RCC 7860 (cell line): ENCODE data around the gene KIF23.
"Not testable (repeated sequence)": the region's sequence is repeated elsewhere in the genome, so short reads cannot be mapped to it uniquely, and the experiment has no call there.

Experiments used
- DNase-seq: peaks from one replicate; pipeline ENCODE4 v3.0.0-alpha.2; 2015; ENCODE audit warnings: low spot score
- FAIRE-seq: peaks from 2 replicates; lab custom pipeline; 2012; peaks lifted over from hg19 to GRCh38; lab: Jason Lieb, UNC

Gene KIF23

DNA sequence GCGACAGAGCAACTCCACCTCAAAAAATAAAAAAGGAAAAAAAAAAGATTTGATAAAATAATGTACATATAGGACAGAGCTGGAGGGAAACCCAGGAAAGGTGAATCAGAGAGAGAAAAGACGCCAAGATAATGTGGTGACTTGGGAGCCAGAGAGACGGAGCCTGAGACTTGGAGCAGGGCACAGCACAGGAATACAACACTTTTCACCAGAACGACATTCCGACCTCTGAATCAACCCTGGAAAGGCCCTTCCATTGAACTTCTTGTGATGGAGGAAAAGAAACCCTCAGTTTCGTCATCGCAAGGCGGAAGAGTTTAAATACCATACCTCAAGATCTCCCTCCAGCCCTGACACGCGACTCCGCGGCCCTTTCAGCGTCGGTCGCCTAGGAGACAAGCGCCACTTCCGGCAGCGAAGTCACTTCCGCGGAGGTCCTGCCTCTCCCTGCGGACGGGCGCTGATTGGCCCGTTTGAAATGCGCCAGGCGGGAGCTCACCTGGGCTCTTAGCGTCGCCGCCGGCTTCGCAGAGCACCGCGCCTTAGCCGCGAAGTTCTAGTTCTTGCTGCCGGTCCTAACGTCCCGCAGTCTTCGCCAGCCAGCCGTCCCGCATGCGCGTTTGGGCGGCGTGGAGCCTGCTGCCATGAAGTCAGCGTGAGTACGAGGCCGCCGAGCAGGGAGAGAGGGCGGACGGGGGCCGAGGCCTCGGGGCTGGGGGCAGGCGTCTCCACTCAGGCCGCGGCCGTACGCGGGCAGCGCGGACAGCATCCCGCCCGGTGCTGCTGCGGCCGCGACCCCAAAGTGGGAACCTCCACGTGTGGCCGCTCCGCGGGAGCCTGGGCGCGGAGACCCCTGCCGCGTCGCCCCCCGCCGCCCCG, at the start of gene KIF23:
Gene KIF23 (plus strand): TSS at position 528 of the 879 bp plus-strand sequence. CDS start 117 bp downstream, at position 645.
- DNase-seq (peak; percentile 85), FAIRE-seq (peak; percentile 78)

DNA sequence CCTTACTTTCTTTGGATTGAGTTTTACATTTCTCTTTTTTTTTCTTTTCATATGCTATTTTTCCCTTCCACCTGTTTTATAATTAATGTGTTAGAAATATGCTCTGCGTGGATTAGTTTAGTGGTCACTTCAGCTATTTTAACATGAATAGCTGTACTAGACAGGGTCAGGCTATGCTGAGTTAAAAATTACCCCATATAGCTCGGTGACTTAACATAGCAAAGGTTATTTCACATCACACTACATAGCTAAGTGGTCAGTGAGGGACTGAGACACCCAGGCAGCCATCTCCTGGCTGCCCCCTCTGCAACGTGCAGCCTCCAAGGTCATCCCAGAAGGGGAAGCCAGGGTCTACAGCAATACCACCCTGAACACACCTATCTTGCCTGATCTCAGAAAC, 46.9 kb upstream of the KIF23 start:
- FAIRE-seq, result no peak
- DNase-seq, result no peak

DNA sequence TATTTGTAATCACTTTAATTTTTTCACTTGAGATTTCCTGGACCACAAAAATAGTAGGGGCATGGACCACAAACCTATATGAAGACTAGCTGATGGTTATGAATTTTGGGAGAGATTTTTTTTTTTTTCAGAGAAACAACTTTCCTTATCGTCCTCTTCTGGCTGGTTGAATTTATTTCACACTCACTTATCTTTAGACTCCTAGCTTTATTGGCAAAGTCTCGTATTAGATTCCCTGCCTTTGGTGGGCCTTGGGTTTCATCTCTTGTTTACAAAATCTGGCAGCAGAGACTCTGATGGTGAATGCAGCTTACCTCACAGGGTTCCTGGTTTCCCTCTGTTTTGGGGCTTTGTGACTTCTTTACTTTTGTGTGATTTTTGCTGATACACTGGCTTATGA, 44.5 kb upstream of the KIF23 start:
- no peak for DNase-seq
- no peak for FAIRE-seq

DNA sequence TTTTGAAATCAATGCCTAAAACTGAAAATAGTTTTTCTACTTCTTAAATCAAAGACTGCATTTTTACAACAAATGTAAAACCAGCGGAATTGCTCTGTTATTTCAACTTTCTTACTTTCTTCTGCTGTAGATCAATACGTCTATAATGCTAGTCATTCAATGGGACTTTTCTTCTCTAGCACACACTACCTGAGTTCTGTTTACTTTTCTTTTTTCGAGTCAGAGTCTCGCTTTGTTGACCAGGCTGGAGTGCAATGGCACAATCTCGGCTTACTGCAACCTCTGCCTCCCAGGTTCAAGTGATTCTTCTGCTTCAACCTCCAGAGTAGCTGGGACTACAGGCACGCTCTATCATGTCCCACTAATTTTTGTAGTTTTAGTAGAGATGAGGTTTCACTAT, 40.7 kb upstream of the KIF23 start:
- DNase-seq, result no peak
- FAIRE-seq, result no peak

GRCh38 chr15:69375151-69375790, 38.9 kb upstream of the KIF23 start:
- DNase-seq (no peak), FAIRE-seq (no peak)

DNA sequence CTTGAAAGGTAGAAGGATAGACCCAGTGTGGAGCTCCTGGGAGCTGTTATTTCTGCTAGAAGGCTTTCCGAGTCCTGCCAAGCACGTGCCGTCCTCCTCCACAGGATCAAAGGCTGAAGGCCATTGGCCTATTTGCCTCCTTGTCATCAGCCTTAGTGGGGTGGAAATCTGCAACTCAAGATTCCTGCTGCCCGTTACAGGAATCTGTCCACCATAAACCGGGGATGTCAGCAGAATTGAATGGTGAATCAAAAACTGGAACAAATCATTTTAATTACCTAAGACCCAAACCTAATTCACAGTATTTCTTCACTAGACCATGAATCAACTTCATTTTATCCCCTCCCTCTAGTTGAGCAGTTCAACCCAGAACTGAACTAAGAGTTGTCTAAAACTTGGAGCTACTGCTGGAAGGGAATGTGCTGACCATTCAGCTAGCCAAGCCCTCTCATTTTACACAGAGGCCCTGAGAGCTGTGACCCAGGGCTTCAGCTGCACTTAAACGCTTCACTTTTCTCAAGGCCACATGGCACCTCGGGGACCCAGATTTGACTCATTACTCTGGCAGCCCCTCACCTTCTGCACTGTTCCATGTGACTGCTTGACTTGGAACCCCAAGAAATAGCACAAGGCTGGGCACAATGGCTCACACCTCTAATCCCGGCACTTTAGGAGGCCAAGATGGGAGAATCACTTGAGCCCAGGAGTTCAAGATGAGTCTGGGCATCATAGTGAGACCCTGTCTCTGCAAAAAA, 36.8 kb upstream of the KIF23 start:
- FAIRE-seq (no peak), DNase-seq (no peak)

GRCh38 chr15:69380100-69380725, 33.9 kb upstream of the KIF23 start:
- no peak for DNase-seq
- FAIRE-seq, result no peak

DNA sequence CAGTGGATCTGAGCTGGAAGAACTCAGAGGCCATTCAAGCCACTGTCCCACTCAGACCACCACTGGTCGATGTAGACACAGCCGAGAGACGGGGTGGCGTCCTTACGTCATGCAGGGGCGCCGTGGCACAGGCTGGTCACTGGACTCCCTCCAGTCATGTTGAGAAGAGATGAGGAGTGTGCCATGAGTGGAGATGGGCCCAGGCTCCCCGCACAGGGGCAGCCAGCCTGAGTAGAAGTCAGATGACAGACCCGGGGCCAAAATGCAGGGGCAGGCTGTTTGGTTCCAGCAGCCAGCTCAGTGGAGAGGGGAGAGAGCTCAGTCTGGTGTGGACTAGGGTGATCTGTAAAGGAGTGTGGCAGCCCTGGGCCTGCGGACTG, 33.4 kb upstream of the KIF23 start:
- DNase-seq (no peak), FAIRE-seq (no peak)

GRCh38 chr15:69382176-69382575, 32.0 kb upstream of the KIF23 start:
- DNase-seq, FAIRE-seq: not testable (repeated sequence)

GRCh38 chr15:69384066-69384465, 30.1 kb upstream of the KIF23 start:
- not testable (repeated sequence) for FAIRE-seq, DNase-seq

DNA sequence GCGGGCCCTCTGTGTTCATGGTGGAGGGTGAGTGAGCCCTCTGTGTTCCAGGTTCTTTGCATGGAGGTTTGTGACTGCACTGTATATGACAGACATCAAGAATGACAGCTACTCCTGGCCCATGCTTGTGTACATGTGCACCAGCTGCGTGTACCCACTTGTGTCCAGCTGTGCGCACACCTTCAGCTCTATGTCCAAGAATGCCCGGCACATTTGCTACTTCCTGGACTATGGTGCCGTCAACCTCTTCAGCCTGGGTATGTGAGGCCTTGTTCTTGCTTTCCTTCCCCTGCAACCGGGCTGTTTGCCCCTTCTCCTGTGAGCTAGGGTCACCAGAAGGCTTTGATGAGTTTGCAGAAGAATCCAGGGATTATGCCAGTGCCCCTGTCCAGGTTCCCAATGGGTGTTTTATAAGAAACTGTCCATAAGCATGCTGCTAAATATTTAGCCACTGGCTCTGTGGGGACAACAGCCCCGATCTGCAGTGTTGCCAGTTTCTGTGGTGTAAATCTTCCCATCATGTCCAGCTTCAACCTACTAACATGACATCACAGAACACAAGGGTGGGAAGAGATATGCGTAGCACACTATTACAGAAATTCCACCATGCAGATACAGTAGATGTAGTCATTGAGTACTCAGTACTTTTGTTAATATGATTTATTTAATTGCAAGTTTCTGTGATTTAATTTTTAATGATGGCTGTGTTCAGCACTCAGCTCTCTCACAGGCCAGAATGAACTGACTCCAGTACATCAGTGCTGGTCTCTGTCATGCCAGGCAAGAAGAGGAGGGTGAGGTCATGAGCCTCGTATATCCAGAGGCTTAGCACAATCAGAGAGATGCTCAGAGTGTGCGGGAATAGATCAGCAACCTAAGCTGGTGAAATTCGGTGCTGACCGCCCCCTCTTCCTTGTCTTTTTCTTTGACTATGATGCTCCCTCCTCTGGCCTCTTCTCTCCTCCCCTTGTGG, 29.2 kb upstream of the KIF23 start:
- no peak for DNase-seq
- FAIRE-seq, result no peak

GRCh38 chr15:69385831-69386230, 28.3 kb upstream of the KIF23 start:
- no peak for FAIRE-seq

DNA sequence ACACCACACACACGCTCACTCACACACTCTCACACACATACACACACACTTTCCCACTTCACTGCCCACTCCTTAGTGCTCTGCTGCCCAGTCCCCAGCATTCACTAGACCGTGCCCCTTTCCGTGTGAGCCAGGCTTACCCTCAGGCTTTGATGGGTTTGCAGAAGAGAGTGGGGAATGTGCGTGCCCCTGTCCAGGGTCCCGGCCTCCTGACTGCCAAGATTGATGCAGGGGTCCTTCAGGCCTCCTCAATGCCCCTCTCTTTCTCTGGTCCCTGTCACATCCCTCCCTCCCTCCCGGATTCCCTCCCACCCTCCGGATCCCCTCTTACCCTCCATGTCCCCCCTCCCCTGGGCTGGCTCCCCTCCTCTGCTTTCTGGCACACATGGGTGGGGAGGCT, 27.9 kb upstream of the KIF23 start:
- DNase-seq, result no peak
- FAIRE-seq, result no peak

More at GRCh38 chr15:69385831-69386230, 28.3 kb upstream of the KIF23 start:
- no peak for DNase-seq

DNA sequence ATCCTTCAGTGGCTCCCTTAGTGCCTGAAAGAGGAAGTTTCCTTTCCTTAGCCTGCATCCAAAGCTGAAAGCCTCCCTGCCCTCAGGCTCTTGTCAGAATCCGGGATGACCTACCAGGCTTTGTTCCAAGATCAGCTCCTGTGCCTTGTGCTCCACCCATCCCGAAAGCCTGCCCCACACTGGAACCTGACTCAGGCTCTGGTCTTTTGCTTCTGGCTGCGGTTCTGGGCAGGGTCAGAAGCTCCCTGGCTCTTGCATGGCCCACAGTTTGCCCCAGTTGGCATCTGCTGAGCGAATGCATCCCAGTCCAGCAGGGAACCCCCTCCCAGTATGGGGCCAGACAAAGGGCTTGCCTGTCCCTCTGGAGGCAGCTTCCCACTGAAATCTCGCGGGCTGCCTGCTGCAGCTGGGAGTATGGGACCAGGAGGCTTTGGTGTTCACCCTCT, 25.9 kb upstream of the KIF23 start:
- FAIRE-seq (no peak), DNase-seq (no peak)

DNA sequence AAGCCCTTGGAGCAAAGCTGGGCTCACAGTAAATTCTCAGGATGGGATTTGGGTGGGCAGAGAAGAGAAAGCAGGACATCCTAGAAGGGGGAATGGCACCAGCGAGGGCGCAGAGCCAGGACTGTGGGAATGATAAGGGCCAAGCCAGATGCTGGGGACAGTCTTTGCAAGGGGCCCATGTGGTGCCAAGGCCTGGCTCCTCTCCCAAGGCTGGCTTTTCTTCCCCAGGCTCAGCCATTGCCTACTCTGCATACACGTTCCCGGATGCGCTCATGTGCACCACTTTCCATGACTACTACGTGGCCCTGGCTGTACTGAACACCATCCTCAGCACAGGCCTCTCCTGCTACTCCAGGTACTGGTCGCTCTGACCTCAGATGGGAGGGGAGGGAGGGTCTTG, 24.7 kb upstream of the KIF23 start:
- DNase-seq (no peak), FAIRE-seq (no peak)

DNA sequence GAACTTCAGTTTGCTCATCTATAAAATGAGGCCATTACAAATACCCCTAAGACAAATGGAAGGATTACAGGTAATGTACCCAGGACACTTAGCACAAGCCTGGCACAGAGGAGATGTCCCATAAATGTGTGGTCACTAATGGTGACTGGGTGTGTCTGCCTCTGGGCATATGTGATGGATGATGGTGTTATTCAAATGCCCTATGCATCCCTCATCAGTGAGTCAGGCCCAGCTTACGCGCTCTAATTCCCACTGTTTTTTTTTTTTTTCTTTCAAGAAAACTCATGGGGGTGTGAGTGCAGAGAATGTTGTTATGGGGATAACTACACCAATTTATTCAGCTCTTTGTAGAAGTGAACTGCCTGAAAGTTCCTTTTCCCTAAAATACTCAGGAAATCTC, 23.6 kb upstream of the KIF23 start:
- FAIRE-seq (no peak), DNase-seq (no peak)

- FAIRE-seq (no peak), DNase-seq (no peak)
Observed at GRCh38 chr15:69391046-69391757, 22.9 kb upstream of the KIF23 start.

GRCh38 chr15:69392352-69392751, 21.8 kb upstream of the KIF23 start:
- DNase-seq (no peak), FAIRE-seq (no peak)

DNA sequence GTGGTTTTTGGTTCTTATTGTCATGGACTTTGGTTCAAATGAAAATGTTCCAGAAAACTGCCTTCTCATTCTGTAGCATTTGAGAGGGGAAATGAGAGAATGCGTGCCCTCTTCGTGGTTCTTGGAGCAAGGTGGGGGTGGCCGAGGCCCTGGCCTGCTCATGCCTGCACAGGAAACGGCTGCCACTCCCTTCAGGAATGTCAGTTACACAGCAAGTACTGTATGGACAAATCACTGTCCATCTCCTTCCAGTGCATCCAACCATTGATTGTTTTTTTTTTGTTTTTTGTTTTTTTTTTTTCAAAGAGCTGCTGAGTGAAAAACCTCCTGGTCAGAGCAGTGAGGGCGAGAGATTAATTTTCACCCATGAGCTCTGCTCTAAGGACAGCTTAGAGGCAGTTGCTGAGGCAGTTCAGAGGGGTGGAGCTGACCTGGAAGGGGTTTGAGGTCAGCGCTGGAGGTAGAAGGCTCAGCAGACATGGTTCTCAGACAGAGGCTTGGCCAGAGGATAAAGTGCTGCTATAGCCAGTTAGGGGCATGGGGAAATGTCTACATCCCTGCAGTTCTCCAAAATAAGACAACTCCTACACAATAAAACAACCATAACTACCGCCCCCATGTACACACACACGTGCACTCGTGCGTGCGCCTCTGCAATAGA, 20.2 kb upstream of the KIF23 start:
- DNase-seq (no peak), FAIRE-seq (no peak)
